ENCODE data around the gene INTS12.

GRCh38 chr4:105686571-105686970 is 21.9 kb downstream of the INTS12 start:
- TF ChIP-seq TCF4 (CRISPR knock-in tag; IDR thresholded peaks at IDR 0.05; ENCODE audit: borderline replicate concordance) (no peak), ZFP3 (CRISPR knock-in tag; IDR thresholded peaks at IDR 0.05) (no peak), ZNF70 (CRISPR knock-in tag; IDR thresholded peaks at IDR 0.05) (no peak), ZFP30 (CRISPR knock-in tag; IDR thresholded peaks at IDR 0.05) (no peak), RARB (CRISPR knock-in tag; IDR thresholded peaks at IDR 0.05) (no peak), PATZ1 (CRISPR knock-in tag; IDR thresholded peaks at IDR 0.05; ENCODE audit: borderline replicate concordance) (no peak), ZNF565 (CRISPR knock-in tag; conservative IDR thresholded peaks at IDR 0.05; ENCODE audit: low read depth) (no peak), BACH2 (CRISPR knock-in tag; IDR thresholded peaks at IDR 0.05; ENCODE audit: borderline replicate concordance) (no peak)

All from SK-N-SH treated with all-trans-retinoic acid at 6 μM for 48 hours (cell line).